HL-60 (cell line): ENCODE results near the gene APPBP2.

Source experiments
- DNase-seq, 2 experiments: peaks; one replicate each; pipeline ENCODE4 v3.0.0-alpha.2; 2010 to 2020; ENCODE audit warnings: low read depth in 1 of 2, low spot score in 1 of 2
- H3K27ac ChIP-seq: fragments of 250-450 bp; sonication (Bioruptor Pico); replicated peaks from 2 replicates; pipeline ENCODE4 v1.5.1; 2020; ENCODE audit warnings: mild to moderate bottlenecking, moderate library complexity
- H3K27me3 ChIP-seq: fragments of 250-450 bp; sonication (Bioruptor Pico); 2 replicates; pipeline ENCODE4 v1.5.1; 2021; ENCODE audit warnings: mild to moderate bottlenecking, moderate library complexity; ENCODE audit not compliant: insufficient read depth, poor library complexity, severe bottlenecking
- H3K4me3 ChIP-seq: replicated peaks from 2 replicates; pipeline ENCODE4 v1.5.1; 2011; ENCODE audit warnings: mild to moderate bottlenecking, control low read depth, low read length; ENCODE audit not compliant: insufficient read depth
- GABPA ChIP-seq: IDR thresholded peaks from 2 replicates; pipeline ENCODE4 v1.6.1; 2012; ENCODE audit warnings: low read depth
- POLR2AphosphoS5 ChIP-seq: IDR thresholded peaks from 2 replicates; pipeline ENCODE4 v1.6.1; 2012; ENCODE audit warnings: low read depth
- SPI1 ChIP-seq: IDR thresholded peaks from 2 replicates; pipeline ENCODE4 v1.6.1; 2012; ENCODE audit warnings: low read depth, mild to moderate bottlenecking, borderline replicate concordance
- TF ChIP-seq, protein P1 (sequence below): IDR thresholded peaks from one replicate; pipeline ENCODE4 v1.5.1; 2011; ENCODE audit warnings: low read length, control low read depth, inconsistent platforms; ENCODE audit not compliant: insufficient read depth
- TF ChIP-seq, protein P2 (sequence below): IDR thresholded peaks from 2 replicates; pipeline ENCODE4 v1.6.1; 2012; ENCODE audit warnings: low read depth; ENCODE audit not compliant: insufficient replicate concordance

Gene APPBP2

GRCh38 chr17:60535382-60536279 lies 9.6 kb upstream of the APPBP2 start:
- no peak for DNase-seq

GRCh38 chr17:60534613-60535157 lies 8.6 kb upstream of the APPBP2 start:
- no peak overlapping the region for H3K27ac ChIP-seq
- TF ChIP-seq POLR2AphosphoS5 (no peak), GABPA (no peak), SPI1 (no peak)
- TF ChIP-seq, protein P1, sequence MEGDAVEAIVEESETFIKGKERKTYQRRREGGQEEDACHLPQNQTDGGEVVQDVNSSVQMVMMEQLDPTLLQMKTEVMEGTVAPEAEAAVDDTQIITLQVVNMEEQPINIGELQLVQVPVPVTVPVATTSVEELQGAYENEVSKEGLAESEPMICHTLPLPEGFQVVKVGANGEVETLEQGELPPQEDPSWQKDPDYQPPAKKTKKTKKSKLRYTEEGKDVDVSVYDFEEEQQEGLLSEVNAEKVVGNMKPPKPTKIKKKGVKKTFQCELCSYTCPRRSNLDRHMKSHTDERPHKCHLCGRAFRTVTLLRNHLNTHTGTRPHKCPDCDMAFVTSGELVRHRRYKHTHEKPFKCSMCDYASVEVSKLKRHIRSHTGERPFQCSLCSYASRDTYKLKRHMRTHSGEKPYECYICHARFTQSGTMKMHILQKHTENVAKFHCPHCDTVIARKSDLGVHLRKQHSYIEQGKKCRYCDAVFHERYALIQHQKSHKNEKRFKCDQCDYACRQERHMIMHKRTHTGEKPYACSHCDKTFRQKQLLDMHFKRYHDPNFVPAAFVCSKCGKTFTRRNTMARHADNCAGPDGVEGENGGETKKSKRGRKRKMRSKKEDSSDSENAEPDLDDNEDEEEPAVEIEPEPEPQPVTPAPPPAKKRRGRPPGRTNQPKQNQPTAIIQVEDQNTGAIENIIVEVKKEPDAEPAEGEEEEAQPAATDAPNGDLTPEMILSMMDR: no peak
- TF ChIP-seq, protein P2, sequence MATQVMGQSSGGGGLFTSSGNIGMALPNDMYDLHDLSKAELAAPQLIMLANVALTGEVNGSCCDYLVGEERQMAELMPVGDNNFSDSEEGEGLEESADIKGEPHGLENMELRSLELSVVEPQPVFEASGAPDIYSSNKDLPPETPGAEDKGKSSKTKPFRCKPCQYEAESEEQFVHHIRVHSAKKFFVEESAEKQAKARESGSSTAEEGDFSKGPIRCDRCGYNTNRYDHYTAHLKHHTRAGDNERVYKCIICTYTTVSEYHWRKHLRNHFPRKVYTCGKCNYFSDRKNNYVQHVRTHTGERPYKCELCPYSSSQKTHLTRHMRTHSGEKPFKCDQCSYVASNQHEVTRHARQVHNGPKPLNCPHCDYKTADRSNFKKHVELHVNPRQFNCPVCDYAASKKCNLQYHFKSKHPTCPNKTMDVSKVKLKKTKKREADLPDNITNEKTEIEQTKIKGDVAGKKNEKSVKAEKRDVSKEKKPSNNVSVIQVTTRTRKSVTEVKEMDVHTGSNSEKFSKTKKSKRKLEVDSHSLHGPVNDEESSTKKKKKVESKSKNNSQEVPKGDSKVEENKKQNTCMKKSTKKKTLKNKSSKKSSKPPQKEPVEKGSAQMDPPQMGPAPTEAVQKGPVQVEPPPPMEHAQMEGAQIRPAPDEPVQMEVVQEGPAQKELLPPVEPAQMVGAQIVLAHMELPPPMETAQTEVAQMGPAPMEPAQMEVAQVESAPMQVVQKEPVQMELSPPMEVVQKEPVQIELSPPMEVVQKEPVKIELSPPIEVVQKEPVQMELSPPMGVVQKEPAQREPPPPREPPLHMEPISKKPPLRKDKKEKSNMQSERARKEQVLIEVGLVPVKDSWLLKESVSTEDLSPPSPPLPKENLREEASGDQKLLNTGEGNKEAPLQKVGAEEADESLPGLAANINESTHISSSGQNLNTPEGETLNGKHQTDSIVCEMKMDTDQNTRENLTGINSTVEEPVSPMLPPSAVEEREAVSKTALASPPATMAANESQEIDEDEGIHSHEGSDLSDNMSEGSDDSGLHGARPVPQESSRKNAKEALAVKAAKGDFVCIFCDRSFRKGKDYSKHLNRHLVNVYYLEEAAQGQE: no peak
- DNase-seq: no peak
- H3K4me3 ChIP-seq: no peak overlapping the region
- no peaks in the 10 kb centered on the region for H3K27me3 ChIP-seq

More at GRCh38 chr17:60535382-60536279, 9.6 kb upstream of the APPBP2 start:
- Histone ChIP-seq H3K4me3 (no peak overlapping the region), H3K27ac (no peak overlapping the region), H3K27me3 (no peaks in the 10 kb centered on the region)
- TF ChIP-seq, protein P2: no peak
- no peak for TF ChIP-seq GABPA
- no peak for TF ChIP-seq POLR2AphosphoS5
- no peak for TF ChIP-seq SPI1
- TF ChIP-seq, protein P1: no peak

GRCh38 chr17:60534010-60534555 lies 8.0 kb upstream of the APPBP2 start:
- Histone ChIP-seq H3K27ac (no peak overlapping the region), H3K4me3 (no peak overlapping the region), H3K27me3 (no peaks in the 10 kb centered on the region)
- DNase-seq: no peak
- TF ChIP-seq, protein P1: no peak
- no peak for TF ChIP-seq POLR2AphosphoS5
- TF ChIP-seq SPI1: no peak
- TF ChIP-seq GABPA: no peak
- TF ChIP-seq, protein P2: no peak
